Stomach (tissue), 9 donors: ENCODE results near the gene PROM2. TPM values are rescaled to one million over a fixed set of nuclear protein-coding genes. Genes with fewer than 3 reads are reported as not detected.

Experiments
- DNase-seq, 2 donors: peaks; one replicate each; pipeline versions ENCODE4 v3.0.0 to v3.0.0-alpha.2; 2013 to 2019
- H3K27ac ChIP-seq, 5 donors: fragments of 200-600 bp in 4 of 5; sonication (generic) in 4 of 5; one replicate each; pipeline ENCODE4 v1.5.1; 2013 to 2019; ENCODE audit warnings: mild to moderate bottlenecking in 1 of 5, moderate library complexity in 1 of 5
- H3K27me3 ChIP-seq, 3 donors: fragments of 200-600 bp; sonication (generic); one replicate each; pipeline ENCODE4 v1.5.1; 2017 to 2019; ENCODE audit warnings: mixed run types in 1 of 3
- H3K36me3 ChIP-seq, 4 donors: fragments of 200-600 bp; sonication (generic); 1 replicate in 3 of 4; 2 replicates in 1 of 4; pipeline ENCODE4 v1.5.1; 2016 to 2019
- H3K4me1 ChIP-seq, 4 donors: fragments of 200-600 bp; sonication (generic); one replicate each; pipeline ENCODE4 v1.5.1; 2016 to 2019
- H3K4me3 ChIP-seq, 4 donors: fragments of 200-600 bp; sonication (generic) in 3 of 4; one replicate each; pipeline ENCODE4 v1.5.1; 2016 to 2019; ENCODE audit warnings: mild to moderate bottlenecking in 1 of 4
- H3K9me3 ChIP-seq, 4 donors: fragments of 200-600 bp; sonication (generic); one replicate each; pipeline ENCODE4 v1.5.1; 2016 to 2019
- EP300 ChIP-seq: sonication (generic); formaldehyde crosslinking; IDR thresholded peaks from one replicate; pipeline ENCODE4 v1.6.1; 2017; ENCODE audit warnings: antibody characterized with exemption
- POLR2A ChIP-seq, 4 donors: fragments of 450-650 bp; IDR thresholded peaks; one replicate each; pipeline ENCODE4 v1.6.1; 2016; ENCODE audit warnings: antibody characterized with exemption in 4 of 4, control low read depth in 2 of 4, mild to moderate bottlenecking in 1 of 4, moderate library complexity in 1 of 4
- POLR2AphosphoS5 ChIP-seq, 3 donors: sonication (generic); formaldehyde crosslinking; IDR thresholded peaks; one replicate each; pipeline ENCODE4 v1.6.1; 2016; ENCODE audit warnings: antibody characterized with exemption in 3 of 3
- WGBS, 5 donors: extraction: QIAGEN DNeasy Blood & Tissue Kit in 3 of 5; methylation state at CpG; one replicate each; pipeline versions ENCODE4 v1.1.5 to v1.1.7; 2013 to 2018; 5-methylcytosine and 5-hydroxymethylcytosine counted together
- intact Hi-C: fragments of 100-400 bp; cut with DNase I; formaldehyde crosslinking; loops from one replicate; pipeline ENCODE4 v1.15.1; 2023; ENCODE audit warnings: low total_unique reads
- polyA plus RNA-seq, 3 donors: library from polyadenylated mRNA; stranded (reverse); fragments of 200-250 nt; gene quantifications; one replicate each; pipeline ENCODE4 v1.2.3, GENCODE V29; 2013
- total RNA-seq, 5 donors: library from RNA; depleted of rRNA; stranded (reverse); fragments of >200 nt; gene quantifications; one replicate each; pipeline versions ENCODE4 v1.1.0 to v1.2.3, GENCODE V29; 2014 to 2016
- TF ChIP-seq, protein P1 (sequence below), 7 experiments: fragments of 450-650 bp in 4 of 7; fragments of 200-600 bp in 3 of 7; sonication (generic) in 3 of 7; IDR thresholded peaks; one replicate each; pipeline ENCODE4 v1.5.1; 2016 to 2019; ENCODE audit warnings: antibody characterized with exemption in 7 of 7, control low read depth in 2 of 7, mild to moderate bottlenecking in 1 of 7
- donor health status: healthy with polysubstance abuse.
- donor health status: Bipolar disorder and iron deficiency.
- donor health status: healthy.

Gene PROM2
- total and polyA plus RNA-seq, 8 donors = 6.0 to 370 (median 27.9) TPM

DNA sequence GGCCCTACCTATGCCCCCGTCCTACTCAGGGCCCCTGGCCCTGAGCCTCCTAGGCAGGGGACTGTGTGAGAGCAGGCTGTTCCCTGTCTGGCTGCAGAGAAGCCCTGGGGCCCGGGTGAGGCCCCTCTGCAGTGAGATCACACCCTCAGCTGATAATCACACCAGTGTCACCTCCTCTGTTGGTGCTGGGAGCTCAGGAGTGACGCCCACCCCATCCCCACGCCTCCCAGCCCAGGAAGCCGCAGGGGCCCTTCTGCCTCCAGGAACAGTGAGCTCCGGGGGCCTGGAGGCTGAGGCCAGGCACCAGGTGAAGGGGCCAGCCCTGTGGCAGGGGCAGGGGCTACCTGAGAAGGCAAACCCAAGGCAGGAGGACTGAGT is 42.9 kb downstream of the PROM2 start:
- TF ChIP-seq POLR2A (IDR thresholded peaks at IDR 0.05) = no peak
- TF ChIP-seq, protein P1, sequence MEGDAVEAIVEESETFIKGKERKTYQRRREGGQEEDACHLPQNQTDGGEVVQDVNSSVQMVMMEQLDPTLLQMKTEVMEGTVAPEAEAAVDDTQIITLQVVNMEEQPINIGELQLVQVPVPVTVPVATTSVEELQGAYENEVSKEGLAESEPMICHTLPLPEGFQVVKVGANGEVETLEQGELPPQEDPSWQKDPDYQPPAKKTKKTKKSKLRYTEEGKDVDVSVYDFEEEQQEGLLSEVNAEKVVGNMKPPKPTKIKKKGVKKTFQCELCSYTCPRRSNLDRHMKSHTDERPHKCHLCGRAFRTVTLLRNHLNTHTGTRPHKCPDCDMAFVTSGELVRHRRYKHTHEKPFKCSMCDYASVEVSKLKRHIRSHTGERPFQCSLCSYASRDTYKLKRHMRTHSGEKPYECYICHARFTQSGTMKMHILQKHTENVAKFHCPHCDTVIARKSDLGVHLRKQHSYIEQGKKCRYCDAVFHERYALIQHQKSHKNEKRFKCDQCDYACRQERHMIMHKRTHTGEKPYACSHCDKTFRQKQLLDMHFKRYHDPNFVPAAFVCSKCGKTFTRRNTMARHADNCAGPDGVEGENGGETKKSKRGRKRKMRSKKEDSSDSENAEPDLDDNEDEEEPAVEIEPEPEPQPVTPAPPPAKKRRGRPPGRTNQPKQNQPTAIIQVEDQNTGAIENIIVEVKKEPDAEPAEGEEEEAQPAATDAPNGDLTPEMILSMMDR (IDR thresholded peaks at IDR 0.05) = no peak
- TF ChIP-seq POLR2AphosphoS5 (IDR thresholded peaks at IDR 0.05) = no peak
- no peak for TF ChIP-seq EP300
- DNase-seq = no peak
- WGBS, 5 donors = 67 to 71% (median 70%) methylated on average over 6 of the region's 6 CpGs
- H3K9me3 ChIP-seq = no peaks in the 10 kb centered on the region
- H3K4me3 ChIP-seq = no peak overlapping the region
- no peak overlapping the region for H3K27ac ChIP-seq
- intact Hi-C loops = no loop called here
- no peaks in the 10 kb centered on the region for H3K36me3 ChIP-seq
- no peaks in the 10 kb centered on the region for H3K4me1 ChIP-seq
- peaks cover 0 to 17% (median 0%) of the 10 kb centered on the region in 3 donors for H3K27me3 ChIP-seq

DNA sequence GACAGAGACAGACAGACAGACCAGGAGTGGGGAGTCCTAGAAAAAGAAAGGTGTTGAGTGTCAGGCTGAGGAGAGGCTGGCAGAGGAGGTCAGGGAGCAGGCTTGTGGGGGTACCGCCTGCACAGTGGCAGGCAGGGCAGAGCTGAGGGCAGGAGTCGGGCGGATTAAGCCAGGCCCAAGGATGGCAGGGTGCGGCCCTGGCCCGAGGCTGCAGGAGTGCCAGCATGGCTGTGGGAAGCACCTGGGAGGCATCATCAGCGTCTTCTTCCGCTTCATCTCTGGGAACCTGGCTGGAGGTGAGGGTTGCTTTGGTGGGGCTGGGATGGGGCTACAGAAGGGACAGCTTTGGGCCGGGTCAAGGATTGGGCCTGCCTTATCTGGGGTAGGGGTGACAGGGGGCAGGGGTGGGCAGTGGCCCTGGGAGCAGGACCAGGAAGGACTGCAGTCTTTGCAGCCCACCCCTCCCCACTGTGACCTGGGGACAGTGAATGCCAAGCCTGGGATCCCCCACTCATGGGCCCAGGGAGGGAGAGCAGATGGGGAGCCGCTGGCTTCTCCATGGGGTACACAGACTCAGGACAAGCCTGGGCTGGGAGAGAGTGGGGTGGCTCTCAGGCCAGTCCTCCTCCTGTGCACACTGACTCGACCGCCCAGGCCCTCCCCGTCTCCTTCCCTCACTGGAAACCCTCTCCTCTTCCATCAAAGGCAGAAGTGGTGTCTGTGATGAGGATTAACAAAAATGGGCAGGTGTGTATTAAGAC is 43.6 kb downstream of the PROM2 start:
- H3K4me3 ChIP-seq = no peak overlapping the region
- H3K4me1 ChIP-seq = no peaks in the 10 kb centered on the region
- peaks cover 0 to 10% (median 0%) of the 10 kb centered on the region in 3 donors for H3K27me3 ChIP-seq
- H3K27ac ChIP-seq = no peak overlapping the region
- DNase-seq = no peak
- H3K9me3 ChIP-seq = no peaks in the 10 kb centered on the region
- WGBS, 5 donors = 83 to 90% (median 87%) methylated on average over 9 to 12 of the region's 12 CpGs
- TF ChIP-seq POLR2A (IDR thresholded peaks at IDR 0.05) (no peak), POLR2AphosphoS5 (IDR thresholded peaks at IDR 0.05) (no peak), EP300 (no peak)
- TF ChIP-seq, protein P1 (IDR thresholded peaks at IDR 0.05) = no peak
- no peaks in the 10 kb centered on the region for H3K36me3 ChIP-seq
- intact Hi-C loops = no loop called here

DNA sequence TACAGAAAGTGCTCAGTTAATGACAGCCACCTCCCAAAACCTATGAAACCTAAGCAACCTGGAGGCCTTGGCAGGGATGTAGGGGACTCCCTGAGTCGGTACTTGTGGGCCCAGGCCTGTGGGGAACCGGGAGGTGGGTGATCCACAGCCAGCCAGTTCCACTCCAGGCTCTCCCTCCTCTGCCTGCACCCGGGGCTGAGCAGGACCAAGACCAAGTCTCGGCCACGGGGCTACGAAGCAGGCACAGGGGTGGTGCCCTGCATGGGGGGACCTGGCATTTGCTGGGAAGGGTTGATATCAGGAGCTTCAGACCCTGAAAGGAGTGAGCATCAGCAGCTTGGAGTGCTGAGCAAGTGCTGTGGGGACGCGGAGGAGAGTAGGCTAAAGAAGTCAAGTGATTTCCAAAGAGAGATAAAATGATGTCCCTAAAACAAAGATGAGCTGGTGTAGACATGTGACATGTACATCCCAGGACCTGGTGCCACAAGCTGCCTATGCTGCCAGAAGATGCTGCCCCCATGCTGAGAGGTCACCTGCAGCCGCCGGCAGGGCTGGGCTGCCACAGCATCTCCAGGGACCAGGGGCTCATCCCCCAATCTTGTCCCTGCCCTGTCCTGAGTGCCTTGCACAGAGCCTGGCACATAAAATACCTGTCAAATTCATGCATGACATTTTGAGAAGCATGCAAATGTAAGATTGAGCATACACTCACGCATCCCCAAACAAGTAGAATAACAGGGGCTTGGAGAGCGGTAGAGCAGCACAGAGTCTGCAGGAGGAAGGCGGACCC is 44.4 kb downstream of the PROM2 start:
- TF ChIP-seq POLR2A (IDR thresholded peaks at IDR 0.05) (no peak), EP300 (no peak), POLR2AphosphoS5 (IDR thresholded peaks at IDR 0.05) (no peak)
- TF ChIP-seq, protein P1 (IDR thresholded peaks at IDR 0.05) = no peak
- peaks cover 0 to 9% (median 0%) of the 10 kb centered on the region in 3 donors for H3K27me3 ChIP-seq
- no peaks in the 10 kb centered on the region for H3K4me1 ChIP-seq
- no peaks in the 10 kb centered on the region for H3K9me3 ChIP-seq
- intact Hi-C loops = no loop called here
- H3K4me3 ChIP-seq = no peak overlapping the region
- 78 to 86% (median 81%) methylated on average over 11 to 13 of the region's 13 CpGs for WGBS, 5 donors
- no peak overlapping the region for H3K27ac ChIP-seq
- no peak for DNase-seq
- H3K36me3 ChIP-seq = no peaks in the 10 kb centered on the region

DNA sequence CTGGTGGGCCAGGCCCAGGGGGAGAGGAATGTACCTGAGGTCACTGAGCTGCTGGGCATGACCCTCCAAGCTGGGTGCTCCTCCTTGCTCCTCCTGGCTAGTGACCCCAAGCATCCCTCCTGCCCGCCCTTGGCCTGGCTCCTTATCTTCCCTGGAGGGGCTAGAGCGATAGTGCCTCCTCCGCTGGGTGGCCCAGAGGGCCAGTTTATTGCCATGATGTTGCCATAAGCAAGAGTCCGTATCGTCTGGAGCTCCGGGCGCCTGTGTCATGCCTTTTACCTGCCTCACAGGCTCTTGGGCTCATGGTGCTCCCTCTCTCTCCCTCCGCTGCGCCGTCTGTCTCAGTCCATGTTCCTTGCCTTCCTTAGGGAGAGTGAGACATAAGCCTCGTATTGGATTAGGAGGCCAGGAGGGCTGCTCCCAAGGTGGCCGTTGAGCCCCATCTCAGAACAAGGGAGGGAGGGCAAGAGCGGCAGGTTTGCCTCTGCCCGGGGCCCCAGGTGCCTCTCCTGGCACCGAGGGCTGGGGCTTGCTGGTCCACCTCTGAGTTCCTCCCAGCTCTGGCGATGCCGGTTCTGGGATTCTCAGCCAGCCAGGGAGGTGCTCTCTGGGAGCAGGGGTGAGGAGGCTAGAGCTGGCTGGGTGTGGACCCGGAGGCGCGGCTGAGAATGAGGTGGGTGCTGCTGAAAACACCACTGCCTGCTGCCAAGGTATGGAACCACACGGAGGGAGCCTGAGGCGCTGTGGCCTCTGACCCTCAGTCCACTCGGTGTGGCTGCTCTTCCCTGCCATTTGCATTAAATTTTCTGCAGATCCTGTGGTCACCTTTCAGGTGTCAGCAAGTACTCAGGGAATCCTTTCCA is 45.5 kb downstream of the PROM2 start:
- Histone ChIP-seq H3K36me3 (no peaks in the 10 kb centered on the region), H3K4me1 (no peaks in the 10 kb centered on the region), H3K27me3 (peaks cover 0 to 8% (median 0%) of the 10 kb centered on the region in 3 donors), H3K4me3 (no peak overlapping the region), H3K9me3 (no peaks in the 10 kb centered on the region), H3K27ac (no peak overlapping the region)
- TF ChIP-seq POLR2AphosphoS5 (IDR thresholded peaks at IDR 0.05) (no peak), EP300 (no peak), POLR2A (IDR thresholded peaks at IDR 0.05) (no peak)
- TF ChIP-seq, protein P1 (IDR thresholded peaks at IDR 0.05) = no peak
- WGBS, 5 donors = 64 to 76% (median 71%) methylated on average over 20 to 23 of the region's 23 CpGs
- no peak for DNase-seq
- intact Hi-C loops = no loop called here
